Measurements from ENCODE around the gene SRSF4. TPM values are rescaled to one million over a fixed set of nuclear protein-coding genes. Genes with fewer than 3 reads are reported as not detected.
A peak's percentile ranks its signal among the peaks of the same experiment; 100 is the strongest.

The SRSF4 gene
- total and polyA plus RNA-seq, 9 of the 15 experiments (the other 6 are each of a cell fraction or from before 2014, with no cell fraction given) = 15.9 to 132 (median 82.0) TPM

DNA sequence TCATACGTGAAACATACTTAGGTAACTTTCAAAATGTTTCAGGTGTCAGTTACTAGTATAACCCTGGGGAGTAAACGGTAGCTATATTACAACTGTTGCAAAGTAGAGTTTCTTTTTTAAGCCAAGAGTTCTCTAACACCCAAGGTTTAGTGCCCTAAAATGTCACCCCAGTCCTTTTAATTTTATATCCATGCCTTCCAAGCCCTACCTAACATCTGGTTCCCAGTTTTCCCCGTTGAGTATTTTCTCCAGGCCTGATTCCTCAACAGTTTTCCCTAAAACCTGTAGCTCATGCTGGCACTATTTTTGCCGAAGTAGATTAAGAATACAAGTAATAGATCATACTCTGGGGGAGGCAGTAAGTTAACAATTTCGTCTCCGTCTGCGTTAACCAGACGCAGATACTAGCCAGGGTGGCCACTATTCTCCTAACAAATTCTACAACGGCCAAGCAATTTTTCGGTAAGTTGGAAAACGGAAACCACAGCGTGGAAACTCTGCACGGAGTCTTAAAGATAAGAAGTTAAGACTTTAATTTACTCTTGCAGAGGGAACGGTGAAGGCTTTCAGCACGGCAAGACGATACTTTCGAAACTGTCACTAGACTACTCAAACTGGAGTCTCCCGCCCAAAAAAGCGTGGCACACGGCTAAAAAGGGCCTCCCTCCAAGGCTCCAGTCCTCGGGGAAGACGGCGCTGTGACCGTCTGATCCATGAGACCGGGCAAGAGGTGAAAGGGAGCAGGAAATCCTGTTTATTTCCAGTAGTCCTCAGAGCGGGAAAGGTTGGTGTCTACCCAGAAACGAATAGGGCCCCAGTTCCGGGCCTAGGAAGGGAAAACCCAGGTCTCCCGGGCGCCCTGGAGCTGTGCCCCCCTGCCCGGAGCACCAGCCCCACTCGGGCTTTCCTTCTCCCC lies 945 bp downstream of the SRSF4 start (continued):
- TF ChIP-seq, protein P1, sequence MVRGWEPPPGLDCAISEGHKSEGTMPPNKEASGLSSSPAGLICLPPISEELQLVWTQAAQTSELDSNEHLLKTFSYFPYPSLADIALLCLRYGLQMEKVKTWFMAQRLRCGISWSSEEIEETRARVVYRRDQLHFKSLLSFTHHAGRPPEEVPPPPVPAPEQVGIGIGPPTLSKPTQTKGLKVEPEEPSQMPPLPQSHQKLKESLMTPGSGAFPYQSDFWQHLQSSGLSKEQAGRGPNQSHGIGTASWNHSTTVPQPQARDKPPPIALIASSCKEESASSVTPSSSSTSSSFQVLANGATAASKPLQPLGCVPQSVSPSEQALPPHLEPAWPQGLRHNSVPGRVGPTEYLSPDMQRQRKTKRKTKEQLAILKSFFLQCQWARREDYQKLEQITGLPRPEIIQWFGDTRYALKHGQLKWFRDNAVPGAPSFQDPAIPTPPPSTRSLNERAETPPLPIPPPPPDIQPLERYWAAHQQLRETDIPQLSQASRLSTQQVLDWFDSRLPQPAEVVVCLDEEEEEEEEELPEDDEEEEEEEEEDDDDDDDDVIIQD (CRISPR knock-in tag; IDR thresholded peaks at IDR 0.05) = no peak
- TF ChIP-seq, protein P2, sequence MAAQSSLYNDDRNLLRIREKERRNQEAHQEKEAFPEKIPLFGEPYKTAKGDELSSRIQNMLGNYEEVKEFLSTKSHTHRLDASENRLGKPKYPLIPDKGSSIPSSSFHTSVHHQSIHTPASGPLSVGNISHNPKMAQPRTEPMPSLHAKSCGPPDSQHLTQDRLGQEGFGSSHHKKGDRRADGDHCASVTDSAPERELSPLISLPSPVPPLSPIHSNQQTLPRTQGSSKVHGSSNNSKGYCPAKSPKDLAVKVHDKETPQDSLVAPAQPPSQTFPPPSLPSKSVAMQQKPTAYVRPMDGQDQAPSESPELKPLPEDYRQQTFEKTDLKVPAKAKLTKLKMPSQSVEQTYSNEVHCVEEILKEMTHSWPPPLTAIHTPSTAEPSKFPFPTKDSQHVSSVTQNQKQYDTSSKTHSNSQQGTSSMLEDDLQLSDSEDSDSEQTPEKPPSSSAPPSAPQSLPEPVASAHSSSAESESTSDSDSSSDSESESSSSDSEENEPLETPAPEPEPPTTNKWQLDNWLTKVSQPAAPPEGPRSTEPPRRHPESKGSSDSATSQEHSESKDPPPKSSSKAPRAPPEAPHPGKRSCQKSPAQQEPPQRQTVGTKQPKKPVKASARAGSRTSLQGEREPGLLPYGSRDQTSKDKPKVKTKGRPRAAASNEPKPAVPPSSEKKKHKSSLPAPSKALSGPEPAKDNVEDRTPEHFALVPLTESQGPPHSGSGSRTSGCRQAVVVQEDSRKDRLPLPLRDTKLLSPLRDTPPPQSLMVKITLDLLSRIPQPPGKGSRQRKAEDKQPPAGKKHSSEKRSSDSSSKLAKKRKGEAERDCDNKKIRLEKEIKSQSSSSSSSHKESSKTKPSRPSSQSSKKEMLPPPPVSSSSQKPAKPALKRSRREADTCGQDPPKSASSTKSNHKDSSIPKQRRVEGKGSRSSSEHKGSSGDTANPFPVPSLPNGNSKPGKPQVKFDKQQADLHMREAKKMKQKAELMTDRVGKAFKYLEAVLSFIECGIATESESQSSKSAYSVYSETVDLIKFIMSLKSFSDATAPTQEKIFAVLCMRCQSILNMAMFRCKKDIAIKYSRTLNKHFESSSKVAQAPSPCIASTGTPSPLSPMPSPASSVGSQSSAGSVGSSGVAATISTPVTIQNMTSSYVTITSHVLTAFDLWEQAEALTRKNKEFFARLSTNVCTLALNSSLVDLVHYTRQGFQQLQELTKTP (IDR thresholded peaks at IDR 0.05; ENCODE audit: low read depth in 1 of 2, partially characterized antibody in 2 of 2) = peak in 1 of 2 experiments; percentile 34

Data from K562 (cell line).